ENCODE measurements around the gene HECTD3. TPM values are rescaled to one million over a fixed set of nuclear protein-coding genes. Genes with fewer than 3 reads are reported as not detected.

HECTD3 gene
- 15.1 to 19.3 TPM (median 16.8 TPM) in 5 replicates for total RNA-seq (2022; extraction: Qiagen RNA extraction; ENCODE audit: low read depth)

DNA sequence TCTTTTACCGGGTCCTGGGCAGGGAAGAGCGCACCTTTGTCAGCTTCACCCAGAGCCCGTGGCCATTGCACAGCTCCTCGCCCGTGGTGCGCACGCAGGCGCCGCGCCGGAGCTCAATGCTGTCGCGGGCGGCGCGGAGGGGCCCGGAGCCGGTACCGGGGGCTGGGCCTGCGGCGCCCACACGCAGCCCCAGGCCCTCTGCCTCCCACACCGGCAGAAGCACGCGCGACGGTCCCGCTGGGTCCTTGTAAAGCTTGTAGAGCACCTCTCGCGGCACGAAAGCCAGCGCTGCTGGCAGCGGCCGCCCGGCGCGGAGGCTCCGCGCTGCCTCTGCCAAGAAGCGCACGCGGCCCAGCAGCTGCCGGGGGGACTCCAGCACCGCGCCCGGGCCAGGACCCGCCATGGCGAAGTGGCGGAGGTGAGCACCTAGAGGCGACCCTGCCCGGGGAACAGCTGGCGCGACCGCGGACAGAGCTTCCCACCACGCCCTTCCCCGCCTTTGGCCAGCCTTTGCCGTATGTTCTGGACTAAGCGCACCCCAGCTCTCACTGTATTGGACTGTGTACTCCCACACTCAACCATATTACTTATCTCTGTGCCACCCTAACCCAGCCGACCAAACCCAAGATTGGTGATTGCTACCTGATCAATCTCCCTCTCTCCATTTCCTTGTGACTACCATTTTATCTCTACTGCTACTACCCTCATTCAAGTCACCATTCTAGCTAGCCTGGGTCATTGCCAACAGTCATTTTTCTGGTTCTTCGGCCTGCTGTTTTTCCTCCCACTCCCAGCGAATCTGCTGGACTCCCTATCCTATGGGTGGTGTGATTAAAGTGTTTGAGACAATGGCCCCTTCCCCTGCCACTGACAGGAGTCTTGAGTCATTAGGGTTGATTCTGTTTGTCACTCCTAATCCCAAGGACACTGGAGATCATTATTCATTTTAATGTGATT is at the start of gene HECTD3:
Gene HECTD3 (minus strand): TSS at position 470 of the 957 bp plus-strand sequence. CDS start 67 bp downstream, at position 403.

GRCh38 chr1:45011837-45012638 is 914 bp upstream of the HECTD3 start, which contains the start of gene UROD:
Gene UROD, plus strand, starts transcription at chr1:45012254. Its CDS starts 12 bp downstream, at chr1:45012266.

Other genes starting within 250 kb of the HECTD3 start
- gene RPS8, start 235.8 kb downstream of the HECTD3 start, total RNA-seq (2022; extraction: Qiagen RNA extraction; ENCODE audit: low read depth): 1,637 to 1,731 TPM (median 1,686 TPM) in 5 replicates
- 0.17 to 0.53 TPM (median 0.37 TPM) in 5 replicates for gene BEST4, start 223.2 kb downstream of the HECTD3 start, total RNA-seq (2022; extraction: Qiagen RNA extraction; ENCODE audit: low read depth)
- 14.8 to 20.8 TPM (median 19.6 TPM) in 5 replicates for gene PLK3, start 210.9 kb downstream of the HECTD3 start, total RNA-seq (2022; extraction: Qiagen RNA extraction; ENCODE audit: low read depth)
- 0.27 to 1.1 TPM (median 0.80 TPM) in 5 replicates for gene DYNLT4, start 204.0 kb downstream of the HECTD3 start, total RNA-seq (2022; extraction: Qiagen RNA extraction; ENCODE audit: low read depth)
- gene BTBD19, start 202.8 kb downstream of the HECTD3 start, total RNA-seq (2022; extraction: Qiagen RNA extraction; ENCODE audit: low read depth): 1.8 to 3.9 TPM (median 2.7 TPM) in 5 replicates
- 0.15 to 0.25 TPM (median 0.19 TPM) in 5 replicates for gene PTCH2, start 168.1 kb downstream of the HECTD3 start, total RNA-seq (2022; extraction: Qiagen RNA extraction; ENCODE audit: low read depth)
- gene EIF2B3, start 24.7 kb downstream of the HECTD3 start, total RNA-seq (2022; extraction: Qiagen RNA extraction; ENCODE audit: low read depth): 17.2 to 19.8 TPM (median 18.6 TPM) in 5 replicates
- 44.6 to 51.1 TPM (median 48.3 TPM) in 5 replicates for gene UROD, start 930 bp upstream of the HECTD3 start, total RNA-seq (2022; extraction: Qiagen RNA extraction; ENCODE audit: low read depth)
- gene ZSWIM5, start 195.3 kb upstream of the HECTD3 start, total RNA-seq (2022; extraction: Qiagen RNA extraction; ENCODE audit: low read depth): 0.47 to 0.65 TPM (median 0.57 TPM) in 5 replicates